A673 (cell line): Measurements from ENCODE around the gene FMNL1. TPM values are rescaled to one million over a fixed set of nuclear protein-coding genes. Genes with fewer than 3 reads are reported as not detected.

Source experiments
- BruUV-seq: library from RNA; stranded (reverse); fragments of 400-500 nt; replicated peaks from 2 replicates; lab custom pipeline; 2021; lab: Mats Ljungman, UMichigan
- CTCF ChIA-PET: fragments of 300-600 bp; sonication (Branson Sonifier 250); formaldehyde crosslinking; loops from one replicate; lab custom pipeline; 2022; ENCODE audit warnings: antibody characterized with exemption; lab: Charles Lee
- POLR2A ChIA-PET: fragments of 300-600 bp; sonication (Branson Sonifier 250); formaldehyde crosslinking; loops from one replicate; lab custom pipeline; 2022; ENCODE audit warnings: antibody characterized with exemption; ENCODE audit not compliant: low non-redundant PET; lab: Charles Lee
- DNase-seq: peaks from one replicate; pipeline ENCODE4 v3.0.0-alpha.2; 2015; ENCODE audit warnings: low spot score
- H3K27ac ChIP-seq: fragments of 200-600 bp; sonication (generic); 2 replicates; pipeline ENCODE4 v1.5.1; 2016; ENCODE audit warnings: mixed run types, low read depth, mild to moderate bottlenecking, mixed read lengths, antibody characterized with exemption, low read length; ENCODE audit not compliant: poor library complexity, severe bottlenecking
- H3K27me3 ChIP-seq: fragments of 200-600 bp; sonication (generic); replicated peaks from 2 replicates; pipeline ENCODE4 v1.6.1; 2017; ENCODE audit warnings: mixed run types, low read depth, mild to moderate bottlenecking, mixed read lengths, antibody characterized with exemption, low read length; ENCODE audit not compliant: insufficient read depth, poor library complexity
- H3K36me3 ChIP-seq: fragments of 200-600 bp; sonication (generic); 2 replicates; pipeline ENCODE4 v1.6.1; 2016; ENCODE audit warnings: mixed run types, mild to moderate bottlenecking, mixed read lengths, antibody characterized with exemption, low read length; ENCODE audit not compliant: insufficient read depth, poor library complexity, severe bottlenecking
- H3K4me1 ChIP-seq: fragments of 200-600 bp; sonication (generic); 2 replicates; pipeline ENCODE4 v1.6.1; 2017; ENCODE audit warnings: mixed run types, mild to moderate bottlenecking, mixed read lengths, antibody characterized with exemption, low read length; ENCODE audit not compliant: insufficient read depth, poor library complexity, severe bottlenecking
- H3K4me3 ChIP-seq: fragments of 200-600 bp; sonication (generic); 2 replicates; pipeline ENCODE4 v1.5.1; 2016; ENCODE audit warnings: low read depth, mixed run types, mild to moderate bottlenecking, mixed read lengths, low read length; ENCODE audit not compliant: poor library complexity, severe bottlenecking
- H3K9me3 ChIP-seq: fragments of 200-600 bp; sonication (generic); 2 replicates; pipeline ENCODE4 v1.6.1; 2016; ENCODE audit warnings: mixed run types, low read depth, mild to moderate bottlenecking, mixed read lengths, antibody characterized with exemption, low read length; ENCODE audit not compliant: poor library complexity, severe bottlenecking
- EZH2 ChIP-seq: fragments of 200-600 bp; sonication (generic); IDR thresholded peaks from 2 replicates; pipeline ENCODE4 v1.6.1; 2017; ENCODE audit warnings: borderline replicate concordance, low read depth, mild to moderate bottlenecking, mixed read lengths, antibody characterized with exemption, low read length; ENCODE audit not compliant: poor library complexity, severe bottlenecking
- intact Hi-C: fragments of 100-400 bp; cut with micrococcal nuclease; formaldehyde crosslinking; loops from one replicate; pipeline ENCODE4 v1.10.0; 2022; ENCODE audit not compliant: unreplicated experiment
- total RNA-seq: library from RNA; stranded (reverse); gene quantifications from 2 replicates; pipeline ENCODE4 v1.2.3, GENCODE V29; 2021
- TF ChIP-seq, protein P1 (sequence below): fragments of 300-800, 200-600 bp; sonication (generic); conservative IDR thresholded peaks from 2 replicates; pipeline ENCODE4 v1.5.1; 2017; ENCODE audit warnings: low read depth, mild to moderate bottlenecking, antibody characterized with exemption, low read length, moderate library complexity, mixed read lengths

Gene FMNL1
- total RNA-seq, 1 experiment from 2014 or later, result 1.0 TPM

DNA sequence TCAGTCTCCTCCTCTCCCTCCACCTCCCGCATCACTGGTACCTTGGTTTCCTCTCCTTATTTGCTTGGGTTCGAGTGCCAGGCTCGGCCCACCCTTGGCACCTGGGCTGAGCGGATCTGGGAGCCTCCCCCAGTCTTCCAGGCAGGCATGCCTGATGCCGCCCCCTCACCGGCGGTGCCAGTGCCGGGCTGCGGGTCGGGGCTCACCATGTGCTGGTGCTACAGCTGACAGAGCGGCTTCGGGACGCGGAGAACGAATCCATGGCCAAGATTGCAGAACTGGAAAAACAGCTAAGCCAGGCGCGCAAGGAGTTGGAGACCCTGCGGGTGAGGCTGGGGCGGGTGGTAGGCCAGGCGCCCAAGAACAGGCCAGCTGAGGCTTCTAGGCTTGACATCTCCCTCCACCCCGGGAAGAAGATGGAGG lies 19.2 kb downstream of the FMNL1 start:
- Histone ChIP-seq H3K27me3 (no peaks in the 10 kb centered on the region), H3K27ac (no peak overlapping the region), H3K36me3 (no peaks in the 10 kb centered on the region), H3K4me3 (peak overlapping the region; percentile 30), H3K9me3 (no peaks in the 10 kb centered on the region), H3K4me1 (no peaks in the 10 kb centered on the region)
- ChIA-PET POLR2A (no interaction called here), CTCF (interaction anchor here (0.6 kb wide), 1 partner anchor 952 kb away, joined by 7 read pairs; the partner anchor contains the start of gene KANSL1)
- no peak for TF ChIP-seq EZH2
- TF ChIP-seq, protein P1, sequence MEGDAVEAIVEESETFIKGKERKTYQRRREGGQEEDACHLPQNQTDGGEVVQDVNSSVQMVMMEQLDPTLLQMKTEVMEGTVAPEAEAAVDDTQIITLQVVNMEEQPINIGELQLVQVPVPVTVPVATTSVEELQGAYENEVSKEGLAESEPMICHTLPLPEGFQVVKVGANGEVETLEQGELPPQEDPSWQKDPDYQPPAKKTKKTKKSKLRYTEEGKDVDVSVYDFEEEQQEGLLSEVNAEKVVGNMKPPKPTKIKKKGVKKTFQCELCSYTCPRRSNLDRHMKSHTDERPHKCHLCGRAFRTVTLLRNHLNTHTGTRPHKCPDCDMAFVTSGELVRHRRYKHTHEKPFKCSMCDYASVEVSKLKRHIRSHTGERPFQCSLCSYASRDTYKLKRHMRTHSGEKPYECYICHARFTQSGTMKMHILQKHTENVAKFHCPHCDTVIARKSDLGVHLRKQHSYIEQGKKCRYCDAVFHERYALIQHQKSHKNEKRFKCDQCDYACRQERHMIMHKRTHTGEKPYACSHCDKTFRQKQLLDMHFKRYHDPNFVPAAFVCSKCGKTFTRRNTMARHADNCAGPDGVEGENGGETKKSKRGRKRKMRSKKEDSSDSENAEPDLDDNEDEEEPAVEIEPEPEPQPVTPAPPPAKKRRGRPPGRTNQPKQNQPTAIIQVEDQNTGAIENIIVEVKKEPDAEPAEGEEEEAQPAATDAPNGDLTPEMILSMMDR, result no peak
- no TSS peak for BruUV-seq
- no peak for DNase-seq
- intact Hi-C loops, result no loop called here

DNA sequence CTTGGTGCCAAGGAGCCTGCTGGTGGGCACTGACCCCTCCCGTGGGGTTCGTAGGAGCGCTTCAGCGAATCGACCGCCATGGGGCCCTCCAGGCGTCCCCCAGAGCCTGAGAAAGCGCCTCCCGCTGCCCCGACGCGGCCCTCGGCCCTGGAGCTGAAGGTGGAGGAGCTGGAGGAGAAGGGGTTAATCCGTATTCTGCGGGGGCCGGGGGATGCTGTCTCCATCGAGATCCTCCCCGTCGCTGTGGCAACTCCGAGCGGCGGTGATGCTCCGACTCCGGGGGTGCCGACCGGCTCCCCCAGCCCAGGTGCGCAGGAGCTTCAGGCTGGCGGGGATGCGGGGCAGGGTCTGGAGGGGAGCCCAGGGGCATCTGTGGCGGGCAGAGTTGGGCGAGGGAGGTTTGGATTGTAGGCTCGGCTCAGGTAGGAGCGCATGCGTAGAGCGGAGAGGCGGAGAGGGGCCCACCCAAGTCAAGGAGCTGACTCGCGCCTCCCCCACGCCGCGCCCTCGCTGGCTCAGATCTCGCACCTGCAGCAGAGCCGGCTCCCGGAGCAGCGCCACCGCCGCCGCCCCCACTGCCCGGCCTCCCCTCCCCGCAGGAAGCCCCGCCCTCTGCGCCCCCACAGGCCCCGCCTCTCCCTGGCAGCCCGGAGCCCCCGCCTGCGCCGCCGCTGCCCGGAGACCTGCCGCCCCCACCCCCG lies 19.8 kb downstream of the FMNL1 start:
- CTCF ChIA-PET, result interaction anchor here (0.7 kb wide), 1 partner anchor 23 kb away, joined by 3 read pairs; no protein-coding TSS in a partner anchor
- no peaks in the 10 kb centered on the region for H3K27me3 ChIP-seq
- no TSS peak for BruUV-seq
- no peak for TF ChIP-seq EZH2
- H3K4me3 ChIP-seq, result peak overlapping the region; percentile 30
- H3K36me3 ChIP-seq, result no peaks in the 10 kb centered on the region
- POLR2A ChIA-PET, result no interaction called here
- no peak for DNase-seq
- intact Hi-C loops, result no loop called here
- H3K27ac ChIP-seq, result no peak overlapping the region
- no peaks in the 10 kb centered on the region for H3K9me3 ChIP-seq
- H3K4me1 ChIP-seq, result no peaks in the 10 kb centered on the region

DNA sequence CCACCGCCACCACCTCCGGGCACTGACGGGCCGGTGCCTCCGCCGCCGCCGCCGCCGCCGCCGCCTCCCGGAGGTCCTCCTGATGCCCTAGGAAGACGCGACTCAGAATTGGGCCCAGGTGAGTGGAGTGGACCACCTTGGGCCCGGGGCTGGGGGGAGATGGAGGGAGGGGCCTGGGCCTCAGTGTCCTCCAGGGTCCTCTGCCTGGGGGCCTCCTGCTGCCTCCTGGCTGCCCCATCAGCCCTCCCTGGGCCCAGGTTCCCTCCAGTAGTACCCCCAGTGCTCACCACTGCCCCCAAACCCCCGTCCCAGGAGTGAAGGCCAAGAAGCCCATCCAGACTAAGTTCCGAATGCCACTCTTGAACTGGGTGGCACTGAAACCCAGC lies 20.3 kb downstream of the FMNL1 start:
- H3K9me3 ChIP-seq, result no peaks in the 10 kb centered on the region
- intact Hi-C loops, result no loop called here
- no peak for DNase-seq
- CTCF ChIA-PET, result interaction anchor here (0.7 kb wide), 1 partner anchor 24 kb away, joined by 3 read pairs; no protein-coding TSS in a partner anchor
- no peaks in the 10 kb centered on the region for H3K27me3 ChIP-seq
- no peaks in the 10 kb centered on the region for H3K36me3 ChIP-seq
- no peaks in the 10 kb centered on the region for H3K4me1 ChIP-seq
- no peak for TF ChIP-seq EZH2
- TF ChIP-seq, protein P1, result no peak
- no peak overlapping the region for H3K27ac ChIP-seq
- POLR2A ChIA-PET, result interaction anchor here (0.7 kb wide), 1 partner anchor 15 kb away, joined by 4 read pairs; no protein-coding TSS in a partner anchor
- H3K4me3 ChIP-seq, result no peak overlapping the region
- no TSS peak for BruUV-seq

DNA sequence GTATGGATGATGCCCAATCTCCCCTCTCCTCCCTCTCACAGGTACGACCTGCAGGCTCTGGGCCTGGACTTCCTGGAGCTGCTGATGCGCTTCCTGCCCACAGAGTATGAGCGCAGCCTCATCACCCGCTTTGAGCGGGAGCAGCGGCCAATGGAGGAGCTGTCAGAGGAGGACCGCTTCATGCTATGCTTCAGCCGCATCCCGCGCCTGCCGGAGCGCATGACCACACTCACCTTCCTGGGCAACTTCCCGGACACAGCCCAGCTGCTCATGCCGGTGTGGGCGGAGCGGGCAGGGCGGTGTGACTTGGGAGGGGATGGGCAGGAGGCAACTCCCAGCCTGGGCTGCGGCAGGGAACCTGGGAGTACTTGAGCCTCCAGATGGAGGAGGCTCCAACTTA lies 22.1 kb downstream of the FMNL1 start:
- Histone ChIP-seq H3K36me3 (no peaks in the 10 kb centered on the region), H3K27ac (no peak overlapping the region), H3K9me3 (no peaks in the 10 kb centered on the region), H3K27me3 (no peaks in the 10 kb centered on the region), H3K4me1 (no peaks in the 10 kb centered on the region), H3K4me3 (no peak overlapping the region)
- CTCF ChIA-PET, result no interaction called here
- intact Hi-C loops, result no loop called here
- POLR2A ChIA-PET, result no interaction called here
- TF ChIP-seq EZH2, result no peak
- TF ChIP-seq, protein P1, result no peak
- no TSS peak for BruUV-seq
- DNase-seq, result no peak
